Epithelial cell of prostate (primary cell): Measurements from ENCODE around the gene RPRML.
"Not testable (repeated sequence)": the region's sequence is repeated elsewhere in the genome, so short reads cannot be mapped to it uniquely, and the experiment has no call there.

Experiments used
- DNase-seq: peaks from one replicate; pipeline ENCODE4 v3.0.0-alpha.2; 2011; ENCODE audit warnings: low read depth, low spot score
- H3K27ac ChIP-seq: fragments of 450-650 bp; 2 replicates; pipeline ENCODE4 v1.5.1; 2017; ENCODE audit warnings: mild to moderate bottlenecking

Gene RPRML

DNA sequence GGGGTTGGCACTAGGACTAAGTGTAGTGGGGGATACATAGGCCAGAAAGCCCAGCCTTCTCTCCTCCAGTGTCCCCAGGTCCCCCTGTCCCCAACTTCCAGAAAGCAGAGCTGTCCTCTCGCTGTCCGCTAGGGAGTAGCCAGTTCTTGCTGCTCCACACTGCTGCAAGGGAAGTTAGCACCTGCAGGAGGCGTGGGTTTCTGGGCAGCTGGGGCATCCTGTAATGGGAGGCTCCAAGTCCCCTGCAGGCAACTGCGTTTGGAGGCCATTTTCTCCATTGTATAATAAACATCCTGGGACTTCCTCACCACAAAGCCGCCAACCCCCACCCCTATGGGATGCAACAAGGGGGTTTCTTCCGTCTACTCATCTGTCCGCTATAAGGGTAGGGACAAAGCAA is 1.7 kb downstream of the RPRML start:
- no peak overlapping the region for H3K27ac ChIP-seq
- no peak for DNase-seq

GRCh38 chr17:46976626-46977270 is 2.3 kb downstream of the RPRML start:
- DNase-seq, result no peak
- no peak overlapping the region for H3K27ac ChIP-seq

GRCh38 chr17:46975287-46975686 is 3.8 kb downstream of the RPRML start:
- no peak for DNase-seq
- no peak overlapping the region for H3K27ac ChIP-seq

GRCh38 chr17:46974086-46974485 is 5.0 kb downstream of the RPRML start:
- no peak for DNase-seq
- H3K27ac ChIP-seq, result no peak overlapping the region

DNA sequence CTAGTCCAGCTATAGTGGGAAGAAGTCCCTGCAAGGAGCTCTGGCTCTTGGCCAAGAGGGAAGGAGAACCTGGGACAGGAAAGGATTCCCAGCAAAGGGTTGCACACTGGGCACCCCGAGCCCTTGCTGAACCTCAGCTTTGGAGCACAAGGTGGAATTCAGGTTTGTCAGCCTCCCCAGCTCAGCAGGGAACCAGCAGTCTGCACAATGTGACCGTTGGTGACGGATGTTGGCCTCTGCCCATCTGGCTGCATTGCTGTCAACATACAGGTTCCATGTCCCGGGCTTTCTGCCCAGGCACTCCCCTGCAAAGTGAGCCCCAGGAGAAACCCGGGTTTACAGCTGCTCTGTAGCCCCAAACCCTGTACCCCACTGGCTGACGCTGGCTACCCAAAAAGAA is 6.7 kb downstream of the RPRML start:
- no peak overlapping the region for H3K27ac ChIP-seq
- no peak for DNase-seq

DNA sequence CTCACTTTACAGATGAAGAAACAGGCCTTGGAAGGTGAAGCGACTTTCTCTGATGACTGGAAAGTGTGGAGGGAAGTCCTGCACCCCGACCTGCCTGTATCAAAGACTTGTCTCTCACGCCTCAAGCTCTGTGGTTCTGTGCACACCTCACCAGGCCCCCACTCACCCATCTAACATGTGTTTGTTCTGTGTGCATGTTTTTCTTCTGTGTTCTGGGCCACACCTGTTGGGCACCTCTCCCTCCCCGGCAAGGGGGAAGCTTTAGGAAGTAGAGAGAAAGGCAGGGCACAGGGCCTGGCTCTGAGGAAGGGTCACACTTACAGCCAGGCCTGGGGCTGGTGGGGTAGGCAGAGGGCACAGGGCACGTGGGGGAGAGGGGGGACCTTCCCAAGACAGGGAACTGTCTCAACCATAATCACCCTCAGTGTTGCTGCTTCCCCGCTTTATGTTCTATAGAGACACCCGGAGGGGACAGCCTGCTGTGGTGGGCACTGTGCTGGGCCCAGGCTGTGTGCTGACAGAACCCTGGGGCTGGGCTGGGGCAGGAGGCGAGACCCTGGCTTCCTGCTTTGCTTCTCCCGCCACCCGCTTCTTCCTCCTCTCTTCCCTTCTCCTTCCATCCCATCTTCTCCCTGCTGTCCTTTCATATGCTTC is 7.3 kb downstream of the RPRML start:
- no peak for DNase-seq
- H3K27ac ChIP-seq, result no peak overlapping the region

DNA sequence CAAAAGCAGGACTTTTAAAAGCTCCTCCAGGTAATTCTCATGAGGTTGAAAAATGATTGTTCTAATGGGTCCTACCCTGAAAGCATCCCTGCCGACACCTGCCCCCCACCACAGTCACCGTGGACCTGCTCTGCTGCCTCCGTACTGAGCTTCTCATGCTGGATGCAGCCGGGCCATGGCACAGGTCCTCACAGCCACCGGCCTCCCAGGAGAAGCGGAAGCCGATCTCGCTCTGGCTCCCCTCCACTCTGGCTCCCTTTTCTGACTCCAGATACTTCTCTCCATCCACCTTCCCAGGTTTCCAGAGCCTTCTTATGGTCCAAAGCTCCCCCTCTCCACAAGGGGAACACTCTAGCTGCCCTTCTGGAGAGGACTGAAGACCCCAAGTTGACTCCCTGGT is 10.2 kb downstream of the RPRML start:
- no peak overlapping the region for H3K27ac ChIP-seq
- DNase-seq, result no peak

DNA sequence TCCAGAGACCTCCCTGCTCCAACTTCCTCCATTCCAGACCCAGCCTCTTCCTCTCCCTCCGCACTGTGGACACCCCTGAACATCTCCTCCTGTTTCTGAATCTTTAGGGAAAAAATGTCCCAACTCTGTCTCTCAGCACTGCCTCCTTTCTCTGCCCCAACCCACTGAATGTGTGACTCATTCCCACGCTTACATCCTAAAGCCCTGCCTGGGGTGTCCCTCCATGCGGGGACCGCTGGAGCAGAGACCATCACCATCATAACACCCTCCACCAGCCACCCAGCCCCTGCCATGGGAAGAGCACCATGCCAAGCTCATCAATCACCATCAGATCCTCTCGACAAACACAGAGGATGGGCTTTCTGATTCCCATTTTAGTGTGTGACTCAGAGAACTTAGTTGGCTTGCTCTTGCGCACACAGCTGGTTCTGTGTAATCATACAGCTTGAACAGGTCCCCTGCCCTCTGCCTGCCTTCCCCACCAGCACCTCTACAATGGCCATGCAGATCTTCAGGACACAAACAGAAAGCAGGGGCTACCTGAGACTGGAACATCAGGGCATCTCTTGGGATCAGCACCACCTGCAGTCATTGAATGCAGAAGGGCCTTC is 10.7 kb downstream of the RPRML start:
- DNase-seq, result no peak
- H3K27ac ChIP-seq, result no peak overlapping the region

GRCh38 chr17:46964315-46965265 is 14.5 kb downstream of the RPRML start:
- no peak overlapping the region for H3K27ac ChIP-seq
- DNase-seq, result no peak

DNA sequence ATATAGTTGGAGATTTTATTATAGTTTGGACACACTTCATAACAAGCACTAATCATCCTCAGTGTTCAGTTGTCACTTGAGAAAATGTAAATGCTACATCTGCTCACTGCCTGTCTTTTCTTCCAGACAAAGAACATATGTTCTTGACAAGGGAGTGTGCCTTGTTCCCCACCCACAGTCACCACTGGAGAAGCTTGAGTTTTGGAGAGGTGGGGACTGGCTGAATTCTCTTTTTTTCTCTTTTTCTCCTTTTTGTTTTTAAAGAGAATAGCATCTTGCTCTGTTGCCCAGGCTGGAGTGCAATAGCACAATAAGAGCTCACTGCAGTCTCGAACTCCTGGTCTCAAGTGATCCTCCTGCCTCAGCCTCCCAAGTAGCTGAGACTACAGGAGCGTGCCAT is 15.5 kb downstream of the RPRML start:
- no peak overlapping the region for H3K27ac ChIP-seq
- no peak for DNase-seq

DNA sequence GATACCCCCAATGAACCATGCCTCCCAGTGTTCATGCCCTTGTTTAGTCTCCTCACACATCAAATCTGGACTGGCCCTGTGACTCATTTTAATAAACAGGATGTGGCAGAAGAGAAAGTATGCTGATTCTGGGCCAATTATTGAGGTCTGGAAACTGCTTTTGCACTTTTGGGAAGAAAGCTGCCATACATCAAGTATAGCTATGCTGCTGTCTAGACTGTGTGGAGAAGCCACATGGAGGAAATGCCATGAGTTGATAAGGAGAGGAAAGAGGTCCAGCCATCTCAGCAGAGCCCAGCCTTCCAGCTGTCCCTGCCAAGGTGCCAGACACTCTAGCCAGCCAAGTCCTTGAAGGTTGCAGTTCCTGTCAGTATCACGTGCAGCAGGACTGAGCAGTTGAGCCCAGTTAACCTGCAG is 16.7 kb downstream of the RPRML start:
- no peak for DNase-seq
- H3K27ac ChIP-seq, result no peak overlapping the region

DNA sequence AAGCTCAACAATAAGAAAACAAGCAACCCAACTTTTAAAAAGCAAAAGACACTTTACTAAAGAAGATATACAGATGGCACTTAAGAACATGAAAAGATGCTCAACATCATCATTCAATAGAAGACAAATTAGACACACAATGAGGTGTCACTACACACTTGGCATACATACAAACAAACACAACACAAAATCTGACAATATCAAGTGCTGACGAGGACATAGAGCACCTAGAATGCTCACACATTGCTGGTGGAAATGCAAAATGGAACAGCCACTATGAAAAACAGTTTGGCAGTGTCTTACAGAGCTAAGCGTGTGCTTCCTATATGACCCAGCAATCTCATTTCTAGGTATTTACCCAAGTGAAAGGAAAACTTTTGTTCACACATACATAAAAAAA is 18.9 kb downstream of the RPRML start:
- no peak overlapping the region for H3K27ac ChIP-seq
- DNase-seq, result no peak

DNA sequence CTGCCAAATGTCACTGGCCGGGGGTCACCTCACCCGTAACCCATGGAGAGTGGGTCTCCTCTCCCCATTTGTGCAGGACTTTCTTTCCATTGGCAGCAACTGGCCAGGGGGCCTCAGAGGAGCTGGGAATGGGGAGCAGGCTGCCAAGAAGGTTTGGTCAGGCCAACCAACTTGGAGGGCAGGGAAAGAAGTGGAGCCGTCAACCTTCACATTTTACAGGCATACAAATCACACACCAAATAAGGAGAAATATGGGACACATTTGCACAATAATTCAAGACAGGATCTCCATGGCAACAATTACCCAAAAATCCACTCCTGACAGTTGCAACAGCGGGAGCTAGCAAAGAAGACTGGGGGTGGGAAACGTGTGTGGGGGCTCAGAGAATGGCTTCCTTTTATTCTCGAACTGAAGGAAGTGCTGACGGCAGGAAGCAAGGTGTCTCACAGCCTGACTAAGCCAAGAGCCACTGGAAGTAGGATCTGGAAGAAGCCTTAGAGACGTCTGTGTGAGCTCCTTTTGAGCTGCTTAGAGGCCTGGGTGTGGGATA is 20.9 kb downstream of the RPRML start:
- DNase-seq, result no peak
- no peak overlapping the region for H3K27ac ChIP-seq

DNA sequence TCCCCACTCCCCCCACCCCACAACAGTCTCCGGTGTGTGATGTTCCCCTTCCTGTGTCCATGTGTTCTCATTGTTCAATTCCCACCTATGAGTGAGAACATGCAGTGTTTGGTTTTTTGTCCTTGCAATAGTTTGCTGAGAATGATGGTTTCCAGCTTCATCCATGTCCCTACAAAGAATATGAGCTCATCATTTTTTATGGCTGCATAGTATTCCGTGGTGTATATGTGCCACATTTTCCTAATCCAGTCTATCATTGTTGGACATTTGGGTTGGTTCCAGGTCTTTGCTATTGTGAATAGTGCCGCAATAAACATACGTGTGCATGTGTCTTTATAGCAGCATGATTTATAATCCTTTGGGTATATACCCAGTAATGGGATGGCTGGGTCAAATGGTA is 25.9 kb downstream of the RPRML start:
- DNase-seq, H3K27ac ChIP-seq: not testable (repeated sequence)

DNA sequence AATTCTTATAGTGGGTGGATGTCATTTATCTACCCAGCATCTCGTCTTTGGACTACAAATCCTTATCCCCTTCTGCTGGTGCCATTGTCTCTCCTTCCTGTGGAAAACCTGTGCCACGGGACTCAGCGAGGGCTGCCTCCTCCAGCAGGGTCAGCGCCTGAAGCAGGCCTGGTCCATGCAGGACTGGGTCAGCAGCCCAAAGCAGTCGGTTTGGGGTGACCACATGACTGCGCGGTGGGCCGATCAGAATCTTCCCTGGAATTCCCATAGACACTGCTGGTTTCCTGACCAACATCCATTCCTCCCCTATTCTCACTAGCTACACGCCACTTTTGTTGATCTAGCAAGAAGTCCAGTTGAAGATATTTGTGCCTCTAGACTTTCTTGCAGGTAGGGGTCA is 26.9 kb downstream of the RPRML start:
- no peak overlapping the region for H3K27ac ChIP-seq
- no peak for DNase-seq

GRCh38 chr17:46951706-46952105 is 27.3 kb downstream of the RPRML start:
- no peak overlapping the region for H3K27ac ChIP-seq
- DNase-seq, result no peak

GRCh38 chr17:46950997-46951621 is 27.9 kb downstream of the RPRML start:
- DNase-seq, result no peak
- no peak overlapping the region for H3K27ac ChIP-seq

- DNase-seq, result no peak
- H3K27ac ChIP-seq, result no peak overlapping the region
These were observed 28.6 kb downstream of the RPRML start for GRCh38 chr17:46950342-46950996.
